ENCODE results near the gene ITPRIPL1.

The ITPRIPL1 gene

GRCh38 chr2:96340493-96341414 is 15.6 kb downstream of the ITPRIPL1 start:
- no peak overlapping the region for H3K27ac ChIP-seq (ENCODE audit: low read depth, low read length)
- H3K36me3 ChIP-seq (ENCODE audit: control insufficient read depth, low read length) = peaks cover 88% of the 10 kb centered on the region

GRCh38 chr2:96341641-96342040 is 16.5 kb downstream of the ITPRIPL1 start:
- Histone ChIP-seq H4K20me1 (ENCODE audit: control insufficient read depth, insufficient read depth, low read depth, low read length) (peaks cover 4% of the 10 kb centered on the region; the same call in 1 of the 2 replicates), H3K9me2 (replicated peaks; ENCODE audit: control insufficient read depth, low read length) (no peaks in the 10 kb centered on the region), H3K27me3 (ENCODE audit: control insufficient read depth, low read length) (no peaks in the 10 kb centered on the region), H3K4me1 (ENCODE audit: control insufficient read depth, low read length) (peaks cover 33% of the 10 kb centered on the region), H3K36me3 (ENCODE audit: control insufficient read depth, low read length) (peaks cover 90% of the 10 kb centered on the region), H3K79me2 (ENCODE audit: control insufficient read depth, low read length) (peaks cover 89% of the 10 kb centered on the region), H3F3A (ENCODE audit: control insufficient read depth, insufficient read depth) (0 out of 2 replicates have a peak, but pooled peaks cover 2% of the 10 kb centered on the region), H3K4me3 (ENCODE audit: low read length) (no peak overlapping the region), H3K4me2 (ENCODE audit: low read length) (no peak overlapping the region), H3K27ac (ENCODE audit: low read depth, low read length) (no peak overlapping the region), H3K9me3 (ENCODE audit: control insufficient read depth, insufficient read depth, low read length) (no peaks in the 10 kb centered on the region)
- TF ChIP-seq EZH2phosphoT487 (IDR thresholded peaks at IDR 0.05; ENCODE audit: borderline replicate concordance, low read length) (no peak), CTCF (IDR thresholded peaks at IDR 0.05; ENCODE audit: low read depth, low read length, poor library complexity, severe bottlenecking) (no peak)

More at GRCh38 chr2:96340493-96341414, 15.6 kb downstream of the ITPRIPL1 start:
- Histone ChIP-seq H3K4me3 (ENCODE audit: low read length) (no peak overlapping the region), H3K4me1 (ENCODE audit: control insufficient read depth, low read length) (peaks cover 39% of the 10 kb centered on the region), H3K4me2 (ENCODE audit: low read length) (no peak overlapping the region), H3K9me3 (ENCODE audit: control insufficient read depth, insufficient read depth, low read length) (no peaks in the 10 kb centered on the region), H4K20me1 (ENCODE audit: control insufficient read depth, insufficient read depth, low read depth, low read length) (peaks cover 4% of the 10 kb centered on the region; the same call in 1 of the 2 replicates), H3K27me3 (ENCODE audit: control insufficient read depth, low read length) (no peaks in the 10 kb centered on the region), H3K9me2 (replicated peaks; ENCODE audit: control insufficient read depth, low read length) (no peaks in the 10 kb centered on the region), H3F3A (ENCODE audit: control insufficient read depth, insufficient read depth) (0 out of 2 replicates have a peak, but pooled peaks cover 5% of the 10 kb centered on the region), H3K79me2 (ENCODE audit: control insufficient read depth, low read length) (peaks cover 90% of the 10 kb centered on the region)
- TF ChIP-seq CTCF (IDR thresholded peaks at IDR 0.05; ENCODE audit: low read depth, low read length, poor library complexity, severe bottlenecking) (no peak), EZH2phosphoT487 (IDR thresholded peaks at IDR 0.05; ENCODE audit: borderline replicate concordance, low read length) (no peak)

GRCh38 chr2:96342085-96342484 is 17.0 kb downstream of the ITPRIPL1 start:
- H3K4me3 ChIP-seq (ENCODE audit: low read length) = no peak overlapping the region
- H3K79me2 ChIP-seq (ENCODE audit: control insufficient read depth, low read length) = peaks cover 89% of the 10 kb centered on the region
- TF ChIP-seq CTCF (IDR thresholded peaks at IDR 0.05; ENCODE audit: low read depth, low read length, poor library complexity, severe bottlenecking) (no peak), EZH2phosphoT487 (IDR thresholded peaks at IDR 0.05; ENCODE audit: borderline replicate concordance, low read length) (no peak)
- peaks cover 94% of the 10 kb centered on the region for H3K36me3 ChIP-seq (ENCODE audit: control insufficient read depth, low read length)
- no peak overlapping the region for H3K4me2 ChIP-seq (ENCODE audit: low read length)
- peaks cover 28% of the 10 kb centered on the region for H3K4me1 ChIP-seq (ENCODE audit: control insufficient read depth, low read length)
- H3K27ac ChIP-seq (ENCODE audit: low read depth, low read length) = no peak overlapping the region
- H3F3A ChIP-seq (ENCODE audit: control insufficient read depth, insufficient read depth) = 0 out of 2 replicates have a peak, but pooled peaks cover 2% of the 10 kb centered on the region
- H4K20me1 ChIP-seq (ENCODE audit: control insufficient read depth, insufficient read depth, low read depth, low read length) = peaks cover 4% of the 10 kb centered on the region; the same call in 1 of the 2 replicates
- no peaks in the 10 kb centered on the region for H3K9me2 ChIP-seq (replicated peaks; ENCODE audit: control insufficient read depth, low read length)
- H3K27me3 ChIP-seq (ENCODE audit: control insufficient read depth, low read length) = no peaks in the 10 kb centered on the region
- no peaks in the 10 kb centered on the region for H3K9me3 ChIP-seq (ENCODE audit: control insufficient read depth, insufficient read depth, low read length)

All from DOHH2 (cell line).